Mucosa of descending colon (tissue), 3 donors: ENCODE measurements around the gene FSTL1. TPM values are rescaled to one million over a fixed set of nuclear protein-coding genes. Genes with fewer than 3 reads are reported as not detected.

ENCODE experiments used
- ATAC-seq: fragments of 200-7000 bp; cut with Tn5 transposase; one replicate; pipeline ENCODE4 v1.9.1; 2020; ENCODE audit warnings: mild to moderate bottlenecking, moderate library complexity
- DNase-seq, 3 donors: peaks; one replicate each; pipeline ENCODE4 v3.0.0-alpha.2; 2020
- H3K36me3 ChIP-seq: fragments of 200-600 bp; one replicate; pipeline ENCODE4 v1.8.0; 2021; ENCODE audit warnings: low read depth, mild to moderate bottlenecking
- H3K4me1 ChIP-seq: fragments of 200-600 bp; one replicate; pipeline ENCODE4 v1.8.0; 2021; ENCODE audit warnings: low read depth, mild to moderate bottlenecking
- H3K4me3 ChIP-seq: fragments of 200-600 bp; one replicate; pipeline ENCODE4 v1.8.0; 2021; ENCODE audit warnings: mild to moderate bottlenecking
- H3K9me3 ChIP-seq: fragments of 200-600 bp; one replicate; pipeline ENCODE4 v1.8.0; 2021; ENCODE audit warnings: mild to moderate bottlenecking
- CTCF ChIP-seq: fragments of 200-600 bp; IDR thresholded peaks from one replicate; pipeline ENCODE4 v1.8.0; 2022; ENCODE audit warnings: antibody characterized with exemption, mild to moderate bottlenecking
- intact Hi-C, 2 donors: fragments of 100-400 bp; cut with DNase I in 1 of 2; cut with micrococcal nuclease in 1 of 2; formaldehyde crosslinking; loops; one replicate each; pipeline versions ENCODE4 v1.11.0 to v1.11.1; 2022; cut with DNase I, micrococcal nuclease
- total RNA-seq, 3 donors: library from RNA; stranded (reverse); fragmentation: NEBNext Ultra II Directional in 2 of 3; extraction: Animal tissue kit (Norgen Biotek cat#: 25700) in 2 of 3; gene quantifications; one replicate each; pipeline versions ENCODE4 v1.2.1 to v1.2.4, GENCODE V29; 2021 to 2023
- donor health status: DM: no; HTN: no; CAD: no; lungs with moderate emphysema.
- donor health status: DM: no; HTN: no; CAD: no.
- donor health status: DM: no; HTN: yes; CAD: no.

Gene FSTL1
- total RNA-seq, 3 donors from 2014 or later = 28.1 to 246 (median 108) TPM

DNA sequence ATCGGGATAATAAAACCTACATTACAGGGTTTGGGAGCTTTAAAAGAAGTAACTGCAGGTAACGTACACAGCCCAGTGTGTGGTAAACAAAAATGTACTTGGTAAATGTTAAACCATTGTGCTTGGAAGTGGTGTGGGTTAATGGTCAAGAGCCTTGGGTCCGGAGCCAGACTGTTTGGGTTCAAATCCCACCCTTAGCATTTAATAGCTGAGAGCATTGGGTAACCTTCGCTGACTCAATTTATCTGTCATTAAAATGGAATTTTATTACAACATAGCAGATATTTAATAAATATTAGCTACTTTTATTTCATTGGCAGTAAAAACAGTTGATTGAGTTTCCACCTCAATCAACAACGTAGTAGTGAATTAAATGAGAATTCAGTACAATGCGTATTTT, 1.5 kb downstream of the FSTL1 start:
- DNase-seq (no peak), ATAC-seq (no peak)
- H3K9me3 ChIP-seq = no peaks in the 10 kb centered on the region
- H3K4me3 ChIP-seq = no peak overlapping the region
- peaks cover 13% of the 10 kb centered on the region for H3K4me1 ChIP-seq
- no peak for TF ChIP-seq CTCF
- no peaks in the 10 kb centered on the region for H3K36me3 ChIP-seq
- intact Hi-C loops = no loop called here

DNA sequence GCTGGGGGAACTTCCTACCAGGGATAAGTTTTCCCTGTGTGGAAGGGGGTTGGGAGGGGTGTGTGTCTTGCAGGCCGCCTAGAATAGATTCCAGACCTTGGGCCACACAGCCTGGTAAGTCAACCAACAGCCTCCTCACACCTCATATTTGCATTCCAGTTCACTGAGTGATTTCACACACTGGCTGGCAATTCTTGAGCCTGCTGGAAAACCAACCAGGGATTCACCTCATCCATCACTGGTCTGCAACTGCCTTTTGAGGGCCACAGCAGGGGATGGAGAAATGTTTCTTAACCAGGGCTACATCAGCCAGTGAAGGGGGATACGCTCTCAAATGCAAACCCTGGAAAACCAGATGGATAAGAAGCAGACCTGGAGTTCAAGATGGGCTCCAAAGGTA, 2.0 kb downstream of the FSTL1 start:
- intact Hi-C loops = no loop called here
- no peaks in the 10 kb centered on the region for H3K36me3 ChIP-seq
- H3K9me3 ChIP-seq = no peaks in the 10 kb centered on the region
- TF ChIP-seq CTCF = no peak
- no peak overlapping the region for H3K4me3 ChIP-seq
- H3K4me1 ChIP-seq = peaks cover 12% of the 10 kb centered on the region
- DNase-seq = no peak
- ATAC-seq = no peak

GRCh38 chr3:120446891-120447668, 3.7 kb downstream of the FSTL1 start:
- Histone ChIP-seq H3K36me3 (no peaks in the 10 kb centered on the region), H3K4me3 (no peak overlapping the region), H3K4me1 (peaks cover 12% of the 10 kb centered on the region), H3K9me3 (no peaks in the 10 kb centered on the region)
- DNase-seq (no peak), ATAC-seq (no peak)
- intact Hi-C loops = no loop called here
- TF ChIP-seq CTCF = no peak

GRCh38 chr3:120445654-120446053, 5.1 kb downstream of the FSTL1 start:
- peaks cover 12% of the 10 kb centered on the region for H3K4me1 ChIP-seq
- intact Hi-C loops = no loop called here

DNA sequence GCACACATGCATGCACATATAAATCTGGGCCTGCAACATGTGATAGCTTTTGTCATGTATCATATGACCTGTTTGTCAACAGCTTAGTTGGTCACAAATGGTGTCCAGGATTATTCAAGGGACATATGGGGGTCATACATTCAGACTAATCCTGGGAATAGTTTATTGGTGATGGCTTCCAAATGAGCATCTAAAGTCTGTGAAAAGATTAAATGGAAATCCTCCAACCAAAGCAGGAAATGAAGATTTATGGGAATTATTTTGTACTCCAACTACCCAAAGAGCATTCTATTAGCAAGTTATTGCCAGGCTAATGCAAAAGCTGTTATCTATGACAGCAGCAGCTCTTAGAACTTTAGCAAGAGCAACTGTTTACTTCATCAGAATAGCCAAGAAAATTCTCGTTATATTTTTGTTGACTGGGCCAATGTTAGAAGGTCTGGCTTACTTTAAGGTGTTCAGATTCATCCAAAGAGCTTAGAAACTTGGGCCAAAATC, 7.1 kb downstream of the FSTL1 start:
- Histone ChIP-seq H3K4me1 (peaks cover 3% of the 10 kb centered on the region), H3K9me3 (no peaks in the 10 kb centered on the region), H3K36me3 (no peaks in the 10 kb centered on the region), H3K4me3 (no peak overlapping the region)
- no peak for TF ChIP-seq CTCF
- DNase-seq = no peak
- intact Hi-C loops = no loop called here
- ATAC-seq = no peak

More at GRCh38 chr3:120445654-120446053, 5.1 kb downstream of the FSTL1 start:
- TF ChIP-seq CTCF = no peak
- no peak overlapping the region for H3K4me3 ChIP-seq
- no peaks in the 10 kb centered on the region for H3K36me3 ChIP-seq
- no peaks in the 10 kb centered on the region for H3K9me3 ChIP-seq
- ATAC-seq (no peak), DNase-seq (no peak)
